ENCODE results near the gene PIM2. TPM values are rescaled to one million over a fixed set of nuclear protein-coding genes. Genes with fewer than 3 reads are reported as not detected.

Gene PIM2
- total RNA-seq, 1 experiment from 2014 or later: 25.6 TPM

- H4K20me1 ChIP-seq (ENCODE audit: low read length): no peaks in the 10 kb centered on the region
- ATAC-seq (peak; percentile 91), DNase-seq (peak; percentile 97)
- H3K4me2 ChIP-seq (ENCODE audit: low read length): peak overlapping the region; percentile 96
- H3K79me2 ChIP-seq (ENCODE audit: low read length): peaks cover 41% of the 10 kb centered on the region
- H3K9ac ChIP-seq (ENCODE audit: low read length): peak overlapping the region; percentile 90
- H3K27ac ChIP-seq (ENCODE audit: low read length): peak overlapping the region; percentile 96
- peaks cover 19% of the 10 kb centered on the region for H3K4me1 ChIP-seq (ENCODE audit: insufficient read depth, low read length)
- no peaks in the 10 kb centered on the region for H3K9me2 ChIP-seq (replicated peaks; ENCODE audit: low read length)
- TSS peak; percentile 27 for BruUV-seq (replicated peaks)
- peak overlapping the region; percentile 89 for H2AFZ ChIP-seq (ENCODE audit: low read length)
- peak overlapping the region; percentile 89 for H3K4me3 ChIP-seq (ENCODE audit: low read length)
- H3K9me3 ChIP-seq (ENCODE audit: low read length): no peaks in the 10 kb centered on the region
- no peaks in the 10 kb centered on the region for H3F3A ChIP-seq (ENCODE audit: low read length, unreplicated experiment)
- CTCF ChIA-PET: interaction anchor here (0.6 kb wide), 2 partner anchors 262 to 450 kb away, joined by 3 read pairs; no protein-coding TSS in a partner anchor
- TF ChIP-seq EZH2 (IDR thresholded peaks at IDR 0.05; ENCODE audit: low read length, unreplicated experiment): no peak
- TF ChIP-seq EZH2phosphoT487 (IDR thresholded peaks at IDR 0.05; ENCODE audit: borderline replicate concordance, low read length): no peak
- no peak for TF ChIP-seq CTCF (conservative IDR thresholded peaks at IDR 0.05; ENCODE audit: low read depth, low read length)
- POLR2A ChIA-PET (ENCODE audit: unreplicated experiment): interaction anchor here (0.7 kb wide), 2 partner anchors 84 to 148 kb away, joined by 3 to 6 read pairs; no protein-coding TSS in a partner anchor
- H3K27me3 ChIP-seq (ENCODE audit: low read length): no peaks in the 10 kb centered on the region
- intact Hi-C loops (cut with micrococcal nuclease): loop anchor here (1.0 to 5.0 kb wide), 2 partner anchors 41 to 85 kb away; partner anchors contain the start of genes PIM2 and TFE3
- H3K36me3 ChIP-seq (ENCODE audit: low read depth, low read length): no peaks in the 10 kb centered on the region
These were observed 39.2 kb upstream of the PIM2 start for GRCh38 chrX:48957827-48958634.

GRCh38 chrX:48957477-48957826 lies 38.6 kb upstream of the PIM2 start, which contains the start of gene OTUD5:
Gene OTUD5 (minus strand): TSS chrX:48957607. CDS start chrX:48957570, 37 bp downstream.
- Histone ChIP-seq H3F3A (ENCODE audit: low read length, unreplicated experiment) (no peaks in the 10 kb centered on the region), H3K4me3 (ENCODE audit: low read length) (peak within 1 kb of the TSS; percentile 89), H3K9me3 (ENCODE audit: low read length) (no peaks in the 10 kb centered on the region), H4K20me1 (ENCODE audit: low read length) (no peaks in the 10 kb centered on the region), H3K9me2 (replicated peaks; ENCODE audit: low read length) (no peaks in the 10 kb centered on the region), H3K4me2 (ENCODE audit: low read length) (peak within 1 kb of the TSS; percentile 99), H3K27me3 (ENCODE audit: low read length) (no peaks in the 10 kb centered on the region), H3K9ac (ENCODE audit: low read length) (peak within 1 kb of the TSS; percentile 90), H3K27ac (ENCODE audit: low read length) (peak within 1 kb of the TSS; percentile 96), H2AFZ (ENCODE audit: low read length) (peak within 1 kb of the TSS; percentile 89), H3K36me3 (ENCODE audit: low read depth, low read length) (no peaks in the 10 kb centered on the region), H3K79me2 (ENCODE audit: low read length) (peaks cover 47% of the 10 kb centered on the region), H3K4me1 (ENCODE audit: insufficient read depth, low read length) (peaks cover 19% of the 10 kb centered on the region)
- no TSS peak for BruUV-seq (replicated peaks)
- CTCF ChIA-PET: no interaction called here
- POLR2A ChIA-PET (ENCODE audit: unreplicated experiment): interaction anchor here (0.7 kb wide), 1 partner anchor 148 kb away, joined by 3 read pairs; no protein-coding TSS in a partner anchor
- ATAC-seq (peak; percentile 33), DNase-seq (no peak)
- intact Hi-C loops (cut with micrococcal nuclease): loop anchor here (5.0 kb wide), 1 partner anchor 40 kb away; the partner anchor contains the start of gene PIM2
- TF ChIP-seq EZH2phosphoT487 (IDR thresholded peaks at IDR 0.05; ENCODE audit: borderline replicate concordance, low read length) (no peak), CTCF (conservative IDR thresholded peaks at IDR 0.05; ENCODE audit: low read depth, low read length) (no peak), EZH2 (IDR thresholded peaks at IDR 0.05; ENCODE audit: low read length, unreplicated experiment) (no peak)

Data from PC-3 (cell line).